LNCaP clone FGC (cell line): ENCODE data around the gene NLRC4.

ENCODE experiments used
- DNase-seq: peaks from one replicate; pipeline ENCODE4 v3.0.0-alpha.2; 2011; ENCODE audit warnings: low read depth
- H3K4me3 ChIP-seq: 2 replicates; pipeline ENCODE4 v1.5.1; 2011; ENCODE audit warnings: mild to moderate bottlenecking, low read depth, low read length, control low read depth
- CTCF ChIP-seq: IDR thresholded peaks from 2 replicates; pipeline ENCODE4 v1.5.1; 2012; ENCODE audit warnings: mild to moderate bottlenecking; ENCODE audit not compliant: control insufficient read depth, insufficient read depth; ENCODE audit errors: extremely low read depth

The NLRC4 gene

GRCh38 chr2:32200814-32201213, 63.9 kb downstream of the NLRC4 start:
- no peak overlapping the region for H3K4me3 ChIP-seq
- no peak for DNase-seq
- no peak for TF ChIP-seq CTCF

GRCh38 chr2:32192418-32192817, 72.3 kb downstream of the NLRC4 start:
- no peak for TF ChIP-seq CTCF
- H3K4me3 ChIP-seq = no peak overlapping the region
- DNase-seq = no peak

- no peak for DNase-seq
- no peak for TF ChIP-seq CTCF
- no peak overlapping the region for H3K4me3 ChIP-seq
Observed at GRCh38 chr2:32189011-32189410, 75.7 kb downstream of the NLRC4 start.

- no peak overlapping the region for H3K4me3 ChIP-seq
- no peak for TF ChIP-seq CTCF
- no peak for DNase-seq
Observed at GRCh38 chr2:32182667-32183066, 82.0 kb downstream of the NLRC4 start.
